Tibial nerve (tissue), 4 donors: ENCODE results near the gene ZNF333.

Experiments used
- CTCF ChIP-seq, 5 experiments: fragments of 200-600 bp in 3 of 5; fragments of 450-650 bp in 2 of 5; sonication (generic) in 3 of 5; IDR thresholded peaks; one replicate each; pipeline ENCODE4 v1.5.1; 2016 to 2019; ENCODE audit warnings: antibody characterized with exemption in 5 of 5, mild to moderate bottlenecking in 3 of 5, moderate library complexity in 2 of 5
- EP300 ChIP-seq, 2 donors: sonication (generic); formaldehyde crosslinking; IDR thresholded peaks; one replicate each; pipeline ENCODE4 v1.6.1; 2017; ENCODE audit warnings: antibody characterized with exemption in 2 of 2, mild to moderate bottlenecking in 1 of 2
- POLR2A ChIP-seq, 2 donors: fragments of 450-650 bp; IDR thresholded peaks; one replicate each; pipeline ENCODE4 v1.6.1; 2017; ENCODE audit warnings: antibody characterized with exemption in 2 of 2, mild to moderate bottlenecking in 2 of 2, moderate library complexity in 2 of 2

GRCh38 chr19:14648506-14648905 is 41.3 kb upstream of the ZNF333 start:
- TF ChIP-seq EP300 (IDR thresholded peaks at IDR 0.05): no peak
- TF ChIP-seq CTCF (IDR thresholded peaks at IDR 0.05): no peak
- TF ChIP-seq POLR2A (IDR thresholded peaks at IDR 0.05): no peak
